WTC11 (cell line): ENCODE data around the gene NLGN4X. TPM values are rescaled to one million over a fixed set of nuclear protein-coding genes. Genes with fewer than 3 reads are reported as not detected.

Experiments
- ATAC-seq: fragments of 200-7000 bp; cut with Tn5 transposase; 2 replicates; pipeline ENCODE4 v1.10.0; 2021; ENCODE audit warnings: mild to moderate bottlenecking, moderate library complexity
- CTCF ChIA-PET: fragments of 300-600 bp; sonication (Branson Sonifier 250); formaldehyde crosslinking; loops from one replicate; lab custom pipeline; 2021; ENCODE audit warnings: antibody characterized with exemption; lab: Charles Lee
- POLR2A ChIA-PET: fragments of 350-600 bp; sonication (Branson Sonifier 250); formaldehyde crosslinking; loops from one replicate; lab custom pipeline; 2021; ENCODE audit warnings: antibody characterized with exemption; lab: Charles Lee
- DNase-seq: peaks from one replicate; pipeline ENCODE4 v3.0.0; 2021; ENCODE audit warnings: low spot score
- H3K27ac Mint-ChIP-seq: 2 replicates; pipeline ENCODE4 v1.8.0; 2021; ENCODE audit warnings: mixed read lengths
- H3K27me3 Mint-ChIP-seq: 2 replicates; pipeline ENCODE4 v1.8.0; 2021; ENCODE audit warnings: low read depth, mild to moderate bottlenecking, moderate library complexity, mixed read lengths
- H3K36me3 Mint-ChIP-seq: 2 replicates; pipeline ENCODE4 v1.8.0; 2021; ENCODE audit warnings: mixed read lengths
- H3K4me1 Mint-ChIP-seq: 2 replicates; pipeline ENCODE4 v1.8.0; 2022; ENCODE audit warnings: mixed read lengths
- H3K4me3 Mint-ChIP-seq: 2 replicates; pipeline ENCODE4 v1.8.0; 2021; ENCODE audit warnings: mild to moderate bottlenecking, moderate library complexity, mixed read lengths
- H3K9me3 Mint-ChIP-seq: 2 replicates; pipeline ENCODE4 v1.8.0; 2021; ENCODE audit warnings: mixed read lengths
- EMX1 ChIP-seq: fragments of 250-450 bp; sonication (Bioruptor Pico); IDR thresholded peaks from 2 replicates; pipeline ENCODE4 v1.8.0; 2021; ENCODE audit warnings: mild to moderate bottlenecking
- FOXK1 ChIP-seq: sonication (generic); formaldehyde crosslinking; IDR thresholded peaks from 2 replicates; pipeline ENCODE4 v1.8.0; 2022; ENCODE audit warnings: mild to moderate bottlenecking, moderate library complexity, missing genetic modification reagents
- FOXP1 ChIP-seq: sonication (generic); formaldehyde crosslinking; IDR thresholded peaks from 2 replicates; pipeline ENCODE4 v1.8.0; 2022; ENCODE audit warnings: missing genetic modification reagents, mild to moderate bottlenecking, moderate library complexity, borderline replicate concordance
- HMGA2 ChIP-seq: fragments of 250-450 bp; sonication (Bioruptor Pico); IDR thresholded peaks from 2 replicates; pipeline ENCODE4 v1.4.0; 2021; ENCODE audit warnings: mild to moderate bottlenecking, moderate library complexity
- IRF2 ChIP-seq: sonication (generic); formaldehyde crosslinking; IDR thresholded peaks from 2 replicates; pipeline ENCODE4 v1.8.0; 2022; ENCODE audit warnings: low read depth, missing genetic modification reagents, borderline replicate concordance
- JAZF1 ChIP-seq: fragments of 250-450 bp; sonication (Bioruptor Pico); IDR thresholded peaks from 2 replicates; pipeline ENCODE4 v1.9.0; 2021; ENCODE audit warnings: moderate library complexity, mild to moderate bottlenecking, inconsistent platforms
- JUN ChIP-seq: sonication (generic); formaldehyde crosslinking; IDR thresholded peaks from 2 replicates; pipeline ENCODE4 v1.8.0; 2023; ENCODE audit warnings: mild to moderate bottlenecking, missing genetic modification reagents
- KAT7 ChIP-seq: sonication (generic); formaldehyde crosslinking; IDR thresholded peaks from 2 replicates; pipeline ENCODE4 v1.8.1; 2023; ENCODE audit warnings: missing genetic modification reagents, mild to moderate bottlenecking, borderline replicate concordance
- OVOL2 ChIP-seq: fragments of 250-450 bp; sonication (Bioruptor Pico); IDR thresholded peaks from 2 replicates; pipeline ENCODE4 v1.9.0; 2021; ENCODE audit warnings: mild to moderate bottlenecking, borderline replicate concordance
- RELA ChIP-seq: sonication (generic); formaldehyde crosslinking; IDR thresholded peaks from 2 replicates; pipeline ENCODE4 v1.8.1; 2022; ENCODE audit warnings: missing genetic modification reagents, mild to moderate bottlenecking, borderline replicate concordance
- RORB ChIP-seq: fragments of 250-450 bp; sonication (Bioruptor Pico); IDR thresholded peaks from 2 replicates; pipeline ENCODE4 v1.9.0; 2021; ENCODE audit warnings: mild to moderate bottlenecking
- SP1 ChIP-seq: sonication (generic); formaldehyde crosslinking; conservative IDR thresholded peaks from 2 replicates; pipeline ENCODE4 v1.8.1; 2022; ENCODE audit warnings: missing genetic modification reagents
- ZNF232 ChIP-seq: sonication (generic); formaldehyde crosslinking; IDR thresholded peaks from 2 replicates; pipeline ENCODE4 v1.8.0; 2022; ENCODE audit warnings: mild to moderate bottlenecking, missing genetic modification reagents
- ZNF317 ChIP-seq: sonication (generic); formaldehyde crosslinking; IDR thresholded peaks from 2 replicates; pipeline ENCODE4 v1.8.1; 2023; ENCODE audit warnings: low read depth, mild to moderate bottlenecking, moderate library complexity, missing genetic modification reagents, borderline replicate concordance
- total RNA-seq: library from RNA; stranded (reverse); gene quantifications from 3 replicates; pipeline ENCODE4 v1.2.3, GENCODE V29; 2021
- TF ChIP-seq, protein P1 (sequence below): sonication (generic); formaldehyde crosslinking; IDR thresholded peaks from 2 replicates; pipeline ENCODE4 v1.8.1; 2022; ENCODE audit warnings: mild to moderate bottlenecking, missing genetic modification reagents, moderate library complexity, borderline replicate concordance
- TF ChIP-seq, protein P2 (sequence below): fragments of 250-450 bp; sonication (Bioruptor Pico); IDR thresholded peaks from 2 replicates; pipeline ENCODE4 v1.8.0; 2021; ENCODE audit warnings: mild to moderate bottlenecking
- TF ChIP-seq, protein P3 (sequence below): fragments of 250-450 bp; sonication (Bioruptor Pico); conservative IDR thresholded peaks from 2 replicates; pipeline ENCODE4 v1.9.0; 2021; ENCODE audit warnings: mild to moderate bottlenecking
- TF ChIP-seq, protein P4 (sequence below): sonication (generic); formaldehyde crosslinking; IDR thresholded peaks from 2 replicates; pipeline ENCODE4 v1.8.1; 2022; ENCODE audit warnings: low read depth, missing genetic modification reagents, borderline replicate concordance
- TF ChIP-seq, protein P5 (sequence below): fragments of 250-450 bp; sonication (Bioruptor Pico); IDR thresholded peaks from 2 replicates; pipeline ENCODE4 v1.9.0; 2021; ENCODE audit warnings: mild to moderate bottlenecking
- TF ChIP-seq, protein P6 (sequence below): sonication (generic); formaldehyde crosslinking; conservative IDR thresholded peaks from 2 replicates; pipeline ENCODE4 v1.8.1; 2022; ENCODE audit warnings: mild to moderate bottlenecking, missing genetic modification reagents
- TF ChIP-seq, protein P7 (sequence below): sonication (generic); formaldehyde crosslinking; IDR thresholded peaks from 2 replicates; pipeline ENCODE4 v1.8.1; 2023; ENCODE audit warnings: mild to moderate bottlenecking, missing genetic modification reagents

NLGN4X gene
- total RNA-seq, 1 experiment from 2014 or later = 53.8 TPM

DNA sequence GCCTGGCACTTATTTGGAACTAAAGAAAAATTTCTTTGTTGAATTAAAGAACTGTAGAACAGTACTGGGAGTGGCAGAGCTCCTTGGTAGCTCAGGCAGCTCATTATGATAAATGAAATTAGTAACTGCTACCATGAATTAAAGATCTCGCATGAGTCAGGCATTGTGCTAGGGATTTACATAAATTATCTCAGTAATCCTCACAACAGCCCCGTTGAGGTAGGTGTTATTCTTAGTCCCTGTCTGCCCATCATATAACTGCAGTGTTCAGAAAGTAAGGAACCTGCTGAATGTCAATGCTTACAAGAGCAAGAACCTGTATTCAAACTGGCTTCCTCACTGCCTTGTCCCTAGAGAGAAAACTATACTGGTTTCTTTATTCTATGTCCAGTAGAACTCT is 108.3 kb downstream of the NLGN4X start:
- no peaks in the 10 kb centered on the region for H3K9me3 Mint-ChIP-seq
- TF ChIP-seq ZNF232 (CRISPR knock-in tag) = no peak
- TF ChIP-seq ZNF317 (CRISPR knock-in tag) = no peak
- TF ChIP-seq, protein P1, sequence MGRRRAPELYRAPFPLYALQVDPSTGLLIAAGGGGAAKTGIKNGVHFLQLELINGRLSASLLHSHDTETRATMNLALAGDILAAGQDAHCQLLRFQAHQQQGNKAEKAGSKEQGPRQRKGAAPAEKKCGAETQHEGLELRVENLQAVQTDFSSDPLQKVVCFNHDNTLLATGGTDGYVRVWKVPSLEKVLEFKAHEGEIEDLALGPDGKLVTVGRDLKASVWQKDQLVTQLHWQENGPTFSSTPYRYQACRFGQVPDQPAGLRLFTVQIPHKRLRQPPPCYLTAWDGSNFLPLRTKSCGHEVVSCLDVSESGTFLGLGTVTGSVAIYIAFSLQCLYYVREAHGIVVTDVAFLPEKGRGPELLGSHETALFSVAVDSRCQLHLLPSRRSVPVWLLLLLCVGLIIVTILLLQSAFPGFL (CRISPR knock-in tag) = no peak
- TF ChIP-seq FOXP1 (CRISPR knock-in tag) = no peak
- TF ChIP-seq JAZF1 (CRISPR knock-in tag) = no peak
- TF ChIP-seq EMX1 (CRISPR knock-in tag) = no peak
- TF ChIP-seq, protein P2, sequence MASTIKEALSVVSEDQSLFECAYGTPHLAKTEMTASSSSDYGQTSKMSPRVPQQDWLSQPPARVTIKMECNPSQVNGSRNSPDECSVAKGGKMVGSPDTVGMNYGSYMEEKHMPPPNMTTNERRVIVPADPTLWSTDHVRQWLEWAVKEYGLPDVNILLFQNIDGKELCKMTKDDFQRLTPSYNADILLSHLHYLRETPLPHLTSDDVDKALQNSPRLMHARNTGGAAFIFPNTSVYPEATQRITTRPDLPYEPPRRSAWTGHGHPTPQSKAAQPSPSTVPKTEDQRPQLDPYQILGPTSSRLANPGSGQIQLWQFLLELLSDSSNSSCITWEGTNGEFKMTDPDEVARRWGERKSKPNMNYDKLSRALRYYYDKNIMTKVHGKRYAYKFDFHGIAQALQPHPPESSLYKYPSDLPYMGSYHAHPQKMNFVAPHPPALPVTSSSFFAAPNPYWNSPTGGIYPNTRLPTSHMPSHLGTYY (CRISPR knock-in tag) = no peak
- TF ChIP-seq SP1 (CRISPR knock-in tag) = no peak
- TF ChIP-seq, all 79 proteins: peak for 0
- peaks cover 51% of the 10 kb centered on the region for H3K4me1 Mint-ChIP-seq
- DNase-seq (no peak), ATAC-seq (no peak)
- H3K27me3 Mint-ChIP-seq = no peaks in the 10 kb centered on the region
- POLR2A ChIA-PET = no interaction called here
- CTCF ChIA-PET = no interaction called here
- no peak overlapping the region for H3K4me3 Mint-ChIP-seq
- peak overlapping the region; percentile 36; the same call in 1 of the 2 replicates for H3K27ac Mint-ChIP-seq
- no peaks in the 10 kb centered on the region for H3K36me3 Mint-ChIP-seq

DNA sequence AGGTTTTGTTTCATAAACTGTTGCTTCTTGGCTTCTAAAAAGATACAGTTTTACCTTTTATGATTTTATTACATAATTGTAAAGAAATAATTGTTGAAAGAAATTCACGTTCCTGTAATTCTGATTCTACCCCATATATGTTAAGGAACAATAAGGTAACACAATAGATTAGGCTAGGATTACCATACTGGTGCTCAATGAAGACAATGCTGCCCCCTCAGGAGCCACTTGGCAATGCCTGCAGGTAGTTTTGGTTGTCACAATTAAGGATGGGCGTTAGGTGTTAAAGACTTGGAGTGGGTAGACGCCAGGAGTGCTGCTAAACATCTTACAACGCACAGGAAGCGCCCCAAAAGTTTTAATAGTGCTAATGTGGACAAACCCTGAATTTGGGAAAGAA is 133.2 kb downstream of the NLGN4X start:
- TF ChIP-seq FOXP1 (CRISPR knock-in tag) (no peak), ZNF317 (CRISPR knock-in tag) (no peak), EMX1 (CRISPR knock-in tag) (no peak), IRF2 (CRISPR knock-in tag) (no peak), HMGA2 (CRISPR knock-in tag) (no peak), KAT7 (CRISPR knock-in tag) (no peak), RORB (CRISPR knock-in tag) (no peak)
- TF ChIP-seq, protein P3, sequence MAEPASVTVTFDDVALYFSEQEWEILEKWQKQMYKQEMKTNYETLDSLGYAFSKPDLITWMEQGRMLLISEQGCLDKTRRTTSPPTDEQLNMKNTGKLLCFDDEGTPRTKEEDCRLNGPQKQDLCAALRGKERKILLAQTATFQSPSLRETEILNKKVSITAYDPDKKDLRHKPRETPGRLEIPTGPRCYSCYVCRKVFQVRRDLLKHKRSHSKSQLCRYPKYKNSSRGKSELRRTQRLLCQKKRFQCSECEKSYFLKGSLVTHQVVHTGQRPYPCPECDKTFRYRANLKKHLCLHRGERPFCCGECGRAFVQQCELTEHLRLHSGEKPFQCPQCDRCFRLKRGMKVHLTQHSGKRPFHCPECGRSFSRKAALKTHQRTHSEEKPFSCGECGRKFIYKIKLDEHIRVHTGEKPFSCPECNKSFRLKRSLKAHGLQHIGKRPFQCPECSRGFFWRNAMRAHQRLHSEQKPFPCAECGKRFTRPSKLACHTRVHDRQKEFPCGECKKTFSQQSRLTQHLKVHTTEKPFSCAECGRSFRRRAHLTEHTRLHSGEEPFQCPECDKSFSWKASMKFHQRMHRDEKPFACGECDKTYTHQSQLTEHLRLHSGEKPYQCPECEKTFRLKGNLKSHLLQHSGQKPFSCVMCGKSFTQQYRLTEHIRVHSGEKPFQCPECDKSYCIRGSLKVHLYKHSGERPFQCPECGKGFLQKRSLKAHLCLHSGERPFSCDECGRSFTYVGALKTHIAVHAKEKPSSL (CRISPR knock-in tag) = no peak
- TF ChIP-seq, protein P4, sequence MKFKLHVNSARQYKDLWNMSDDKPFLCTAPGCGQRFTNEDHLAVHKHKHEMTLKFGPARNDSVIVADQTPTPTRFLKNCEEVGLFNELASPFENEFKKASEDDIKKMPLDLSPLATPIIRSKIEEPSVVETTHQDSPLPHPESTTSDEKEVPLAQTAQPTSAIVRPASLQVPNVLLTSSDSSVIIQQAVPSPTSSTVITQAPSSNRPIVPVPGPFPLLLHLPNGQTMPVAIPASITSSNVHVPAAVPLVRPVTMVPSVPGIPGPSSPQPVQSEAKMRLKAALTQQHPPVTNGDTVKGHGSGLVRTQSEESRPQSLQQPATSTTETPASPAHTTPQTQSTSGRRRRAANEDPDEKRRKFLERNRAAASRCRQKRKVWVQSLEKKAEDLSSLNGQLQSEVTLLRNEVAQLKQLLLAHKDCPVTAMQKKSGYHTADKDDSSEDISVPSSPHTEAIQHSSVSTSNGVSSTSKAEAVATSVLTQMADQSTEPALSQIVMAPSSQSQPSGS (CRISPR knock-in tag) = no peak
- TF ChIP-seq, protein P5, sequence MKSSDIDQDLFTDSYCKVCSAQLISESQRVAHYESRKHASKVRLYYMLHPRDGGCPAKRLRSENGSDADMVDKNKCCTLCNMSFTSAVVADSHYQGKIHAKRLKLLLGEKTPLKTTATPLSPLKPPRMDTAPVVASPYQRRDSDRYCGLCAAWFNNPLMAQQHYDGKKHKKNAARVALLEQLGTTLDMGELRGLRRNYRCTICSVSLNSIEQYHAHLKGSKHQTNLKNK (CRISPR knock-in tag) = no peak
- TF ChIP-seq, all 79 proteins: peak for 0
- CTCF ChIA-PET = interaction anchor here (0.9 kb wide), 2 partner anchors 26 to 69 kb away, joined by 3 to 4 read pairs; no protein-coding TSS in a partner anchor
- DNase-seq (peak; percentile 43), ATAC-seq (peak; percentile 94)
- Mint-ChIP-seq H3K27me3 (no peaks in the 10 kb centered on the region), H3K4me3 (no peak overlapping the region), H3K27ac (no peak overlapping the region), H3K36me3 (peaks cover 18% of the 10 kb centered on the region), H3K4me1 (peaks cover 44% of the 10 kb centered on the region), H3K9me3 (peaks cover 11% of the 10 kb centered on the region)
- POLR2A ChIA-PET = no interaction called here

DNA sequence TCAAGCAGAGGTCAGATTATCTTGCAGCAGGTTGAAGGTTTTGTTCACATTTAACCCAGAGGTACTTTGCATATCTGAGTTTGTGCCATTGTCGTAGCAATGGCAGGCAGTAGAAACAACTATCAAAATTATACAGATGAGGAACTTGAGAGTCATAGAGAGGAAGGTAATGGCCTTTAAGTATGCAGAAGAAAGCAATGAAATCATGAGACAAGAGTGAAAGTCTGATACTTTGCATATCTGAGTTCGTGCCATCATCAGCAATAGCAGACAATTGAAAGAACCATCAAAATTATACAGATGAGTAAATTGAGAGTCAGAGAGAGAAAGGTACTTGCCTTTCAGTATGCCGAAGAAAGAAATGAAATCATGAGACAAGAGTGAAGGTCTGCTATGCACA is 154.1 kb downstream of the NLGN4X start:
- ATAC-seq (no peak), DNase-seq (no peak)
- ChIA-PET CTCF (no interaction called here), POLR2A (no interaction called here)
- Mint-ChIP-seq H3K27ac (no peak overlapping the region), H3K4me1 (peaks cover 51% of the 10 kb centered on the region), H3K4me3 (no peak overlapping the region), H3K9me3 (no peaks in the 10 kb centered on the region), H3K36me3 (peaks cover 2% of the 10 kb centered on the region; the same call in 1 of the 2 replicates), H3K27me3 (no peaks in the 10 kb centered on the region)
- TF ChIP-seq FOXK1 (CRISPR knock-in tag) (no peak), IRF2 (CRISPR knock-in tag) (no peak), JUN (CRISPR knock-in tag) (no peak), OVOL2 (CRISPR knock-in tag) (no peak), SP1 (CRISPR knock-in tag) (no peak), RELA (CRISPR knock-in tag) (no peak), FOXP1 (CRISPR knock-in tag) (no peak)
- TF ChIP-seq, protein P6, sequence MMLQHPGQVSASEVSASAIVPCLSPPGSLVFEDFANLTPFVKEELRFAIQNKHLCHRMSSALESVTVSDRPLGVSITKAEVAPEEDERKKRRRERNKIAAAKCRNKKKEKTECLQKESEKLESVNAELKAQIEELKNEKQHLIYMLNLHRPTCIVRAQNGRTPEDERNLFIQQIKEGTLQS (CRISPR knock-in tag) = no peak
- TF ChIP-seq, protein P7, sequence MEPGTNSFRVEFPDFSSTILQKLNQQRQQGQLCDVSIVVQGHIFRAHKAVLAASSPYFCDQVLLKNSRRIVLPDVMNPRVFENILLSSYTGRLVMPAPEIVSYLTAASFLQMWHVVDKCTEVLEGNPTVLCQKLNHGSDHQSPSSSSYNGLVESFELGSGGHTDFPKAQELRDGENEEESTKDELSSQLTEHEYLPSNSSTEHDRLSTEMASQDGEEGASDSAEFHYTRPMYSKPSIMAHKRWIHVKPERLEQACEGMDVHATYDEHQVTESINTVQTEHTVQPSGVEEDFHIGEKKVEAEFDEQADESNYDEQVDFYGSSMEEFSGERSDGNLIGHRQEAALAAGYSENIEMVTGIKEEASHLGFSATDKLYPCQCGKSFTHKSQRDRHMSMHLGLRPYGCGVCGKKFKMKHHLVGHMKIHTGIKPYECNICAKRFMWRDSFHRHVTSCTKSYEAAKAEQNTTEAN (CRISPR knock-in tag) = no peak
